ENCODE data around the gene POLR3GL.

The POLR3GL gene

GRCh38 chr1:145992502-145992936 is 28.0 kb downstream of the POLR3GL start:
- H3K4me1 Mint-ChIP-seq, result peaks cover 68% of the 10 kb centered on the region
- no peak for DNase-seq (ENCODE audit: low spot score in 2 of 2)

GRCh38 chr1:145992958-145993617 is 28.6 kb downstream of the POLR3GL start:
- ATAC-seq (replicated peaks; ENCODE audit: extremely low read depth, poor library complexity, severe bottlenecking) (no peak), DNase-seq (ENCODE audit: low spot score in 2 of 2) (no peak)
- Mint-ChIP-seq H3K4me3 (peak overlapping the region; percentile 94), H3K27me3 (no peaks in the 10 kb centered on the region), H3K9me3 (no peaks in the 10 kb centered on the region), H3K27ac (ENCODE audit: low read depth) (peak overlapping the region; percentile 59), H3K36me3 (ENCODE audit: insufficient read depth) (peaks cover 56% of the 10 kb centered on the region), H3K4me1 (peaks cover 68% of the 10 kb centered on the region)

More at GRCh38 chr1:145992502-145992936, 28.0 kb downstream of the POLR3GL start:
- peaks cover 55% of the 10 kb centered on the region for H3K36me3 Mint-ChIP-seq (ENCODE audit: insufficient read depth)
- peak overlapping the region; percentile 94 for H3K4me3 Mint-ChIP-seq
- H3K9me3 Mint-ChIP-seq, result no peaks in the 10 kb centered on the region
- no peak for ATAC-seq (replicated peaks; ENCODE audit: extremely low read depth, poor library complexity, severe bottlenecking)
- H3K27ac Mint-ChIP-seq (ENCODE audit: low read depth), result peak overlapping the region; percentile 59
- no peaks in the 10 kb centered on the region for H3K27me3 Mint-ChIP-seq

- H3K27ac Mint-ChIP-seq (ENCODE audit: low read depth), result peak overlapping the region; percentile 42
- H3K36me3 Mint-ChIP-seq (ENCODE audit: insufficient read depth), result peaks cover 56% of the 10 kb centered on the region
- H3K27me3 Mint-ChIP-seq, result no peaks in the 10 kb centered on the region
- DNase-seq (ENCODE audit: low spot score in 2 of 2) (no peak), ATAC-seq (replicated peaks; ENCODE audit: extremely low read depth, poor library complexity, severe bottlenecking) (no peak)
- peak overlapping the region; percentile 94 for H3K4me3 Mint-ChIP-seq
- peaks cover 68% of the 10 kb centered on the region for H3K4me1 Mint-ChIP-seq
- H3K9me3 Mint-ChIP-seq, result no peaks in the 10 kb centered on the region
Observed at GRCh38 chr1:145993618-145994390, 29.3 kb downstream of the POLR3GL start.

GRCh38 chr1:145994391-145995120 is 30.1 kb downstream of the POLR3GL start:
- Mint-ChIP-seq H3K4me3 (peak overlapping the region; percentile 94), H3K4me1 (peaks cover 74% of the 10 kb centered on the region), H3K27me3 (no peaks in the 10 kb centered on the region), H3K9me3 (no peaks in the 10 kb centered on the region), H3K27ac (ENCODE audit: low read depth) (peak overlapping the region; percentile 93), H3K36me3 (ENCODE audit: insufficient read depth) (peaks cover 58% of the 10 kb centered on the region)
- DNase-seq (ENCODE audit: low spot score in 2 of 2) (no peak), ATAC-seq (replicated peaks; ENCODE audit: extremely low read depth, poor library complexity, severe bottlenecking) (no peak)

- peak overlapping the region; percentile 94 for H3K4me3 Mint-ChIP-seq
- DNase-seq (ENCODE audit: low spot score in 2 of 2) (no peak), ATAC-seq (replicated peaks; ENCODE audit: extremely low read depth, poor library complexity, severe bottlenecking) (no peak)
- H3K36me3 Mint-ChIP-seq (ENCODE audit: insufficient read depth), result peaks cover 58% of the 10 kb centered on the region
- H3K9me3 Mint-ChIP-seq, result no peaks in the 10 kb centered on the region
- H3K27ac Mint-ChIP-seq (ENCODE audit: low read depth), result peak overlapping the region; percentile 93
- no peaks in the 10 kb centered on the region for H3K27me3 Mint-ChIP-seq
- H3K4me1 Mint-ChIP-seq, result peaks cover 77% of the 10 kb centered on the region
Observed at GRCh38 chr1:145995148-145995881, 30.8 kb downstream of the POLR3GL start.

GRCh38 chr1:145995964-145996432 is 31.5 kb downstream of the POLR3GL start:
- Mint-ChIP-seq H3K9me3 (no peaks in the 10 kb centered on the region), H3K27ac (ENCODE audit: low read depth) (peak overlapping the region; percentile 93), H3K4me1 (peaks cover 73% of the 10 kb centered on the region), H3K4me3 (peak overlapping the region; percentile 94), H3K36me3 (ENCODE audit: insufficient read depth) (peaks cover 56% of the 10 kb centered on the region), H3K27me3 (no peaks in the 10 kb centered on the region)
- no peak for ATAC-seq (replicated peaks; ENCODE audit: extremely low read depth, poor library complexity, severe bottlenecking)
- DNase-seq (ENCODE audit: low spot score in 2 of 2), result no peak

- Mint-ChIP-seq H3K4me1 (peaks cover 75% of the 10 kb centered on the region), H3K27me3 (no peaks in the 10 kb centered on the region), H3K9me3 (no peaks in the 10 kb centered on the region), H3K4me3 (peak within 1 kb of the TSS; percentile 94), H3K27ac (ENCODE audit: low read depth) (peak within 1 kb of the TSS; percentile 93), H3K36me3 (ENCODE audit: insufficient read depth) (peaks cover 55% of the 10 kb centered on the region)
- peak; percentile 93 for ATAC-seq (replicated peaks; ENCODE audit: extremely low read depth, poor library complexity, severe bottlenecking)
- peak; percentile 61 to 77 for DNase-seq (ENCODE audit: low spot score in 2 of 2)
Observed at GRCh38 chr1:145996433-145997015, 32.0 kb downstream of the POLR3GL start, which contains the start of gene TXNIP. Gene TXNIP (minus strand): TSS chr1:145996579. CDS start chr1:145996266, 313 bp downstream.

- H3K27ac Mint-ChIP-seq (ENCODE audit: low read depth), result peak overlapping the region; percentile 93
- peak overlapping the region; percentile 94 for H3K4me3 Mint-ChIP-seq
- H3K36me3 Mint-ChIP-seq (ENCODE audit: insufficient read depth), result peaks cover 49% of the 10 kb centered on the region
- H3K4me1 Mint-ChIP-seq, result peaks cover 74% of the 10 kb centered on the region
- DNase-seq (ENCODE audit: low spot score in 2 of 2) (peak in 1 of 2 donors; percentile 15), ATAC-seq (replicated peaks; ENCODE audit: extremely low read depth, poor library complexity, severe bottlenecking) (peak; percentile 66)
- no peaks in the 10 kb centered on the region for H3K9me3 Mint-ChIP-seq
- no peaks in the 10 kb centered on the region for H3K27me3 Mint-ChIP-seq
Observed at GRCh38 chr1:145997016-145997717, 32.7 kb downstream of the POLR3GL start.

GRCh38 chr1:145997718-145998023 is 33.2 kb downstream of the POLR3GL start:
- no peaks in the 10 kb centered on the region for H3K9me3 Mint-ChIP-seq
- H3K4me3 Mint-ChIP-seq, result peak overlapping the region; percentile 94
- peaks cover 45% of the 10 kb centered on the region for H3K36me3 Mint-ChIP-seq (ENCODE audit: insufficient read depth)
- H3K27ac Mint-ChIP-seq (ENCODE audit: low read depth), result peak overlapping the region; percentile 93
- no peaks in the 10 kb centered on the region for H3K27me3 Mint-ChIP-seq
- peaks cover 69% of the 10 kb centered on the region for H3K4me1 Mint-ChIP-seq
- ATAC-seq (replicated peaks; ENCODE audit: extremely low read depth, poor library complexity, severe bottlenecking) (no peak), DNase-seq (ENCODE audit: low spot score in 2 of 2) (no peak)

GRCh38 chr1:145999321-146000024 is 35.0 kb downstream of the POLR3GL start:
- H3K36me3 Mint-ChIP-seq (ENCODE audit: insufficient read depth), result peaks cover 27% of the 10 kb centered on the region
- H3K27ac Mint-ChIP-seq (ENCODE audit: low read depth), result peak overlapping the region; percentile 93
- peaks cover 55% of the 10 kb centered on the region for H3K4me1 Mint-ChIP-seq
- ATAC-seq (replicated peaks; ENCODE audit: extremely low read depth, poor library complexity, severe bottlenecking) (peak; percentile 26), DNase-seq (ENCODE audit: low spot score in 2 of 2) (peak in 1 of 2 donors; percentile 16)
- no peaks in the 10 kb centered on the region for H3K27me3 Mint-ChIP-seq
- H3K4me3 Mint-ChIP-seq, result peak overlapping the region; percentile 94
- H3K9me3 Mint-ChIP-seq, result no peaks in the 10 kb centered on the region

GRCh38 chr1:146001709-146002108 is 37.2 kb downstream of the POLR3GL start:
- Mint-ChIP-seq H3K4me1 (peaks cover 69% of the 10 kb centered on the region), H3K27me3 (no peaks in the 10 kb centered on the region), H3K4me3 (no peak overlapping the region), H3K36me3 (ENCODE audit: insufficient read depth) (peaks cover 6% of the 10 kb centered on the region), H3K9me3 (no peaks in the 10 kb centered on the region), H3K27ac (ENCODE audit: low read depth) (peak overlapping the region; percentile 44)
- DNase-seq (ENCODE audit: low spot score in 2 of 2) (no peak), ATAC-seq (replicated peaks; ENCODE audit: extremely low read depth, poor library complexity, severe bottlenecking) (no peak)
